ENCODE results near the gene NLGN4X.

DNA sequence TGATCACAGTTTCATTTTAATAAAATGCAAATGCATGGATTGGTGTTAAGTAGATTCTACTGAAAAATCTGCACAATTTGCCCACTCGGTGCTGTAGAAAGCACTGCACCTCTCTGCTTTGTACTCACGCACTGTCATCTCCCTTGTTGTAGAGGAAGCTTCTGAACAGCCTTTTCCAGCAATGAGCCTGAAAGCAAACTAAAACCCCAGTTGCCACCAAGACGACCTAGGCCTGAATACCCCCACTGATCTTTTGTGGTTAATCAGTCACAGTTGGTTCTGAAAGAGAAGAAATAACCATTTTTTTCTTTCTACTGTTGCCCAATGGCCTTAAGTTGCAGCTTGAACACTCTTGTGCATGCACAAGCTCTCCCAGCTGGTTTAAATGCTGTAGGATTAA is 229.8 kb downstream of the NLGN4X start:
- TF ChIP-seq, protein P1, sequence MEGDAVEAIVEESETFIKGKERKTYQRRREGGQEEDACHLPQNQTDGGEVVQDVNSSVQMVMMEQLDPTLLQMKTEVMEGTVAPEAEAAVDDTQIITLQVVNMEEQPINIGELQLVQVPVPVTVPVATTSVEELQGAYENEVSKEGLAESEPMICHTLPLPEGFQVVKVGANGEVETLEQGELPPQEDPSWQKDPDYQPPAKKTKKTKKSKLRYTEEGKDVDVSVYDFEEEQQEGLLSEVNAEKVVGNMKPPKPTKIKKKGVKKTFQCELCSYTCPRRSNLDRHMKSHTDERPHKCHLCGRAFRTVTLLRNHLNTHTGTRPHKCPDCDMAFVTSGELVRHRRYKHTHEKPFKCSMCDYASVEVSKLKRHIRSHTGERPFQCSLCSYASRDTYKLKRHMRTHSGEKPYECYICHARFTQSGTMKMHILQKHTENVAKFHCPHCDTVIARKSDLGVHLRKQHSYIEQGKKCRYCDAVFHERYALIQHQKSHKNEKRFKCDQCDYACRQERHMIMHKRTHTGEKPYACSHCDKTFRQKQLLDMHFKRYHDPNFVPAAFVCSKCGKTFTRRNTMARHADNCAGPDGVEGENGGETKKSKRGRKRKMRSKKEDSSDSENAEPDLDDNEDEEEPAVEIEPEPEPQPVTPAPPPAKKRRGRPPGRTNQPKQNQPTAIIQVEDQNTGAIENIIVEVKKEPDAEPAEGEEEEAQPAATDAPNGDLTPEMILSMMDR (IDR thresholded peaks at IDR 0.05; ENCODE audit: low read length) = no peak
- TF ChIP-seq EZH2 (optimal IDR thresholded peaks at IDR 0.05; ENCODE audit: low read depth, low read length) (no peak), EZH2phosphoT487 (IDR thresholded peaks at IDR 0.05; ENCODE audit: low read length) (no peak)
